H1 (cell line): ENCODE results near the gene GTF2IRD1. TPM values are rescaled to one million over a fixed set of nuclear protein-coding genes. Genes with fewer than 3 reads are reported as not detected.
A peak's percentile ranks its signal among the peaks of the same experiment; 100 is the strongest.

Experiments
- CTCF ChIA-PET: fragments of 300-600 bp; sonication (Branson Sonifier 250); formaldehyde crosslinking; loops from one replicate; lab custom pipeline; 2021; ENCODE audit not compliant: partially characterized antibody; lab: Charles Lee
- POLR2A ChIA-PET: fragments of 300-600 bp; sonication (Branson Sonifier 250); formaldehyde crosslinking; loops from one replicate; lab custom pipeline; 2021; ENCODE audit warnings: inconsistent platforms; ENCODE audit not compliant: partially characterized antibody; lab: Charles Lee
- DNase-seq, 2 experiments: peaks; one replicate each; pipeline versions ENCODE4 v3.0.0 to v3.0.0-alpha.2; 2010 to 2022; ENCODE audit warnings: low spot score in 2 of 2, low read depth in 1 of 2, mixed read lengths in 1 of 2
- FAIRE-seq: peaks from 2 replicates; lab custom pipeline; 2011; peaks lifted over from hg19 to GRCh38; lab: Jason Lieb, UNC
- H2AFZ ChIP-seq: 2 replicates; pipeline ENCODE4 v1.8.1; 2012; ENCODE audit warnings: low read length, inconsistent platforms
- H2AK5ac ChIP-seq: 2 replicates; pipeline ENCODE4 v1.6.1; 2013; ENCODE audit warnings: low read depth, low read length
- H2BK120ac ChIP-seq: replicated peaks from 2 replicates; pipeline ENCODE3; 2013; ENCODE audit warnings: low read depth, low read length, inconsistent platforms
- H2BK12ac ChIP-seq: 2 replicates; pipeline ENCODE4 v1.6.1; 2013; ENCODE audit warnings: low read depth, low read length
- H2BK15ac ChIP-seq: 2 replicates; pipeline ENCODE4 v1.6.1; 2013; ENCODE audit warnings: low read length
- H2BK20ac ChIP-seq: 2 replicates; pipeline ENCODE4 v1.6.1; 2013; ENCODE audit warnings: low read length
- H2BK5ac ChIP-seq: 2 replicates; pipeline ENCODE4 v1.6.1; 2013; ENCODE audit warnings: low read depth, low read length
- H3K14ac ChIP-seq: 2 replicates; pipeline ENCODE4 v1.6.1; 2013; ENCODE audit warnings: inconsistent platforms; ENCODE audit not compliant: insufficient read length
- H3K18ac ChIP-seq: 2 replicates; pipeline ENCODE4 v1.6.1; 2013; ENCODE audit warnings: low read length; ENCODE audit errors: extremely low read depth
- H3K23ac ChIP-seq: 2 replicates; pipeline ENCODE4 v1.6.1; 2013; ENCODE audit warnings: inconsistent platforms; ENCODE audit not compliant: insufficient read length
- H3K23me2 ChIP-seq: 2 replicates; pipeline ENCODE4 v1.6.1; 2013; ENCODE audit warnings: low read depth, low read length
- H3K27ac ChIP-seq: 2 replicates; pipeline ENCODE4 v1.6.1; 2011; ENCODE audit warnings: low read depth, low read length, inconsistent platforms
- H3K27me3 ChIP-seq, 4 experiments: replicated peaks in 1 of 4; 1 replicate in 1 of 4; 2 replicates in 3 of 4; pipeline versions ENCODE4 v1.6.1 to v1.8.1; 2011 to 2013; ENCODE audit warnings: low read length in 3 of 4, mild to moderate bottlenecking in 3 of 4, inconsistent platforms in 2 of 4, mixed read lengths in 2 of 4, moderate library complexity in 1 of 4; ENCODE audit not compliant: control insufficient read depth in 3 of 4, insufficient read depth in 3 of 4; ENCODE audit errors: extremely low read depth in 1 of 4
- H3K36me3 ChIP-seq, 4 experiments: 2 replicates each; pipeline versions ENCODE4 v1.6.1 to v1.8.1; 2011 to 2013; ENCODE audit warnings: mild to moderate bottlenecking in 4 of 4, low read length in 3 of 4, moderate library complexity in 2 of 4, control low read depth in 1 of 4, inconsistent platforms in 1 of 4; ENCODE audit not compliant: insufficient read depth in 4 of 4, control insufficient read depth in 2 of 4
- H3K4ac ChIP-seq: replicated peaks from 2 replicates; pipeline ENCODE3; 2013; ENCODE audit warnings: low read length, low read depth, mixed read lengths, inconsistent platforms; ENCODE audit not compliant: insufficient read length
- H3K4me1 ChIP-seq, 4 experiments: replicated peaks in 1 of 4; 1 replicate in 1 of 4; 2 replicates in 3 of 4; pipeline versions ENCODE4 v1.6.1 to v1.8.1; 2011 to 2013; ENCODE audit warnings: low read length in 3 of 4, inconsistent platforms in 2 of 4, mixed read lengths in 1 of 4; ENCODE audit not compliant: insufficient read depth in 4 of 4, control insufficient read depth in 3 of 4
- H3K4me2 ChIP-seq, 2 experiments: 2 replicates each; pipeline versions ENCODE4 v1.6.1 to v1.8.1; 2011 to 2013; ENCODE audit warnings: low read depth in 2 of 2, low read length in 2 of 2, control low read depth in 1 of 2, inconsistent platforms in 1 of 2, mild to moderate bottlenecking in 1 of 2; ENCODE audit not compliant: insufficient read depth in 1 of 2
- H3K4me3 ChIP-seq, 4 experiments: fragments of 200-600, 300-600 bp in 1 of 4; sonication (generic), shearing (Covaris generic), sonication (Bioruptor Twin) in 1 of 4; 2 replicates each; pipeline versions ENCODE4 v1.5.1 to v1.8.1; 2011 to 2016; ENCODE audit warnings: low read length in 4 of 4, low read depth in 3 of 4, control low read depth in 2 of 4, inconsistent platforms in 2 of 4, mild to moderate bottlenecking in 2 of 4, mixed read lengths in 1 of 4, moderate library complexity in 1 of 4; ENCODE audit not compliant: insufficient read depth in 2 of 4; ENCODE audit errors: extremely low read depth in 1 of 4
- H3K56ac ChIP-seq: replicated peaks from 2 replicates; pipeline ENCODE3; 2013; ENCODE audit warnings: low read depth, mild to moderate bottlenecking, mixed read lengths, low read length, inconsistent platforms; ENCODE audit not compliant: insufficient read length
- H3K79me1 ChIP-seq: 2 replicates; pipeline ENCODE4 v1.6.1; 2013; ENCODE audit warnings: low read depth, low read length, control low read depth
- H3K79me2 ChIP-seq, 2 experiments: 2 replicates each; pipeline versions ENCODE4 v1.6.1 to v1.8.1; 2012 to 2013; ENCODE audit warnings: low read length in 2 of 2, mild to moderate bottlenecking in 2 of 2, inconsistent platforms in 1 of 2; ENCODE audit not compliant: insufficient read depth in 2 of 2, control insufficient read depth in 1 of 2
- H3K9ac ChIP-seq, 4 experiments: replicated peaks in 1 of 4; 1 replicate in 1 of 4; 2 replicates in 3 of 4; pipeline versions ENCODE4 v1.6.1 to v1.8.1; 2011 to 2013; ENCODE audit warnings: low read depth in 3 of 4, low read length in 3 of 4, control low read depth in 2 of 4, mild to moderate bottlenecking in 2 of 4, moderate library complexity in 2 of 4, inconsistent platforms in 1 of 4; ENCODE audit errors: extremely low read depth in 1 of 4
- H3K9me3 ChIP-seq, 2 experiments: 2 replicates each; pipeline versions ENCODE4 v1.6.1 to v1.8.1; 2012 to 2013; ENCODE audit warnings: mild to moderate bottlenecking in 2 of 2, moderate library complexity in 2 of 2, control low read depth in 1 of 2, inconsistent platforms in 1 of 2, low read depth in 1 of 2, low read length in 1 of 2, mixed read lengths in 1 of 2; ENCODE audit not compliant: insufficient read depth in 2 of 2
- H4K20me1 ChIP-seq, 2 experiments: replicated peaks in 1 of 2; 2 replicates each; pipeline versions ENCODE3 to v1.8.1; 2011 to 2013; ENCODE audit warnings: inconsistent platforms in 2 of 2, low read length in 2 of 2, mild to moderate bottlenecking in 1 of 2; ENCODE audit not compliant: insufficient read depth in 2 of 2, control insufficient read depth in 1 of 2
- H4K5ac ChIP-seq: 2 replicates; pipeline ENCODE4 v1.6.1; 2013; ENCODE audit warnings: low read length, low read depth, mixed read lengths, inconsistent platforms; ENCODE audit not compliant: insufficient read length
- H4K8ac ChIP-seq: 2 replicates; pipeline ENCODE4 v1.8.0; 2013; ENCODE audit warnings: mild to moderate bottlenecking, moderate library complexity, low read length, inconsistent platforms; ENCODE audit not compliant: insufficient read depth; ENCODE audit errors: extremely low read depth
- H4K91ac ChIP-seq: replicated peaks from 2 replicates; pipeline ENCODE3; 2013; ENCODE audit warnings: low read length, mixed read lengths, inconsistent platforms; ENCODE audit not compliant: insufficient read length
- CBX5 ChIP-seq: fragments of 300-800, 300-1000 bp; sonication (generic); IDR thresholded peaks from 2 replicates; pipeline ENCODE4 v1.7.1; 2016; ENCODE audit warnings: antibody characterized with exemption, low read length, low read depth
- EP300 ChIP-seq, 2 experiments: IDR thresholded peaks; 1 replicate in 1 of 2; 2 replicates in 1 of 2; pipeline ENCODE4 v1.6.1; 2011 to 2012; ENCODE audit warnings: low read depth in 2 of 2, low read length in 2 of 2, mild to moderate bottlenecking in 2 of 2, borderline replicate concordance in 1 of 2, inconsistent platforms in 1 of 2, moderate library complexity in 1 of 2
- GABPA ChIP-seq: IDR thresholded peaks from 2 replicates; pipeline ENCODE4 v1.6.1; 2011; ENCODE audit warnings: mild to moderate bottlenecking, low read length, moderate library complexity, borderline replicate concordance; ENCODE audit not compliant: insufficient read depth
- KDM1A ChIP-seq: fragments of 200-600, 300-600 bp; sonication (generic); IDR thresholded peaks from 2 replicates; pipeline ENCODE4 v1.7.1; 2016; ENCODE audit warnings: mild to moderate bottlenecking, low read length, borderline replicate concordance
- MAX ChIP-seq: IDR thresholded peaks from 2 replicates; pipeline ENCODE4 v1.6.1; 2012; ENCODE audit warnings: inconsistent platforms
- POLR2AphosphoS5 ChIP-seq: IDR thresholded peaks from 2 replicates; pipeline ENCODE4 v1.6.1; 2011; ENCODE audit warnings: low read depth, low read length
- POU5F1 ChIP-seq: IDR thresholded peaks from 2 replicates; pipeline ENCODE4 v1.6.1; 2011; ENCODE audit warnings: low read depth, mild to moderate bottlenecking, low read length, moderate library complexity
- RFX5 ChIP-seq: IDR thresholded peaks from 2 replicates; pipeline ENCODE4 v1.6.1; 2011; ENCODE audit warnings: low read depth, low read length, improper control_type of control experiment, borderline replicate concordance
- RNF2 ChIP-seq: fragments of 200-900, 300-1000 bp; sonication (generic); IDR thresholded peaks from 2 replicates; pipeline ENCODE4 v1.7.1; 2016; ENCODE audit warnings: borderline replicate concordance, low read depth, mild to moderate bottlenecking, antibody characterized with exemption, low read length; ENCODE audit not compliant: poor library complexity, severe bottlenecking; ENCODE audit errors: missing control alignments
- SIRT6 ChIP-seq: IDR thresholded peaks from one replicate; pipeline ENCODE4 v1.7.1; 2012; ENCODE audit warnings: low read length, inconsistent platforms
- TAF1 ChIP-seq: IDR thresholded peaks from 2 replicates; pipeline ENCODE4 v1.6.1; 2011; ENCODE audit warnings: mild to moderate bottlenecking, low read depth, low read length
- TAF7 ChIP-seq: optimal IDR thresholded peaks from 2 replicates; pipeline ENCODE3; 2011; ENCODE audit warnings: low read depth, mild to moderate bottlenecking, inconsistent platforms, low read length, moderate library complexity, borderline replicate concordance
- ZNF274 ChIP-seq: IDR thresholded peaks from 2 replicates; pipeline ENCODE4 v1.7.0; 2012; ENCODE audit warnings: low read length, borderline replicate concordance; ENCODE audit errors: extremely low read depth
- WGBS, 2 experiments: shearing (Covaris generic) in 1 of 2; methylation state at CpG; one replicate each; pipeline versions ENCODE4 v1.1.6 to v1.1.7; 2013 to 2015; ENCODE audit warnings: low lambda C conversion rate in 2 of 2, mixed read lengths in 2 of 2, inconsistent platforms in 1 of 2, low coverage in 1 of 2, missing lambda C conversion rate in 1 of 2; ENCODE audit not compliant: insufficient replicate concordance in 2 of 2, insufficient coverage in 1 of 2, insufficient read length in 1 of 2; ENCODE audit errors: extremely low coverage in 1 of 2, missing lambda C conversion rate in 1 of 2; 5-methylcytosine and 5-hydroxymethylcytosine counted together
- polyA plus RNA-seq, 7 experiments: library from polyadenylated mRNA; depleted of rRNA in 3 of 7; stranded (reverse) in 5 of 7; unstranded in 2 of 7; fragments of >200 nt in 5 of 7; fragments of 200-250 nt in 2 of 7; gene quantifications; 1 replicate in 5 of 7; 2 replicates in 1 of 7; 4 replicates in 1 of 7; pipeline versions ENCODE4 v1.2.1 to v1.2.3, GENCODE V29; 2011 to 2013; ENCODE audit warnings: missing spikeins in 2 of 7, mixed read lengths in 2 of 7
- total RNA-seq: library from RNA; stranded (reverse); fragmentation: NEBNext Ultra II Directional; extraction: Animal tissue kit (Norgen Biotek cat#: 25700); gene quantifications from 2 replicates; pipeline ENCODE4 v1.2.1, GENCODE V29; 2021

GTF2IRD1 gene
- total and polyA plus RNA-seq, 2 of the 8 experiments (the other 6 are each of a cell fraction or from before 2014, with no cell fraction given): 27.4 to 45.4 TPM

GRCh38 chr7:74527842-74528241 lies 74.1 kb downstream of the GTF2IRD1 start:
- no peak overlapping the region for H3K4me2 ChIP-seq
- DNase-seq (no peak), FAIRE-seq (no peak)
- no peak overlapping the region for H3K14ac ChIP-seq
- no peak overlapping the region for H2AFZ ChIP-seq
- no peak overlapping the region for H3K4ac ChIP-seq
- no peak overlapping the region for H2BK5ac ChIP-seq
- H3K18ac ChIP-seq: no peak overlapping the region
- no peaks in the 10 kb centered on the region for H3K79me1 ChIP-seq
- no peaks in the 10 kb centered on the region for H3K79me2 ChIP-seq
- H3K56ac ChIP-seq: peak overlapping the region; percentile 30
- no peak overlapping the region for H3K27ac ChIP-seq
- no peak overlapping the region for H4K8ac ChIP-seq
- ChIA-PET POLR2A (interaction anchor here (1.3 kb wide), 1 partner anchor 16 kb away, joined by 3 read pairs; no protein-coding TSS in a partner anchor), CTCF (interaction anchor here (1.2 to 2.7 kb wide), 6 partner anchors 9 to 127 kb away, joined by 3 to 9 read pairs (median 4); no protein-coding TSS in a partner anchor)
- no peaks in the 10 kb centered on the region for H3K9me3 ChIP-seq
- no peaks in the 10 kb centered on the region for H3K27me3 ChIP-seq
- H3K23ac ChIP-seq: no peak overlapping the region
- H2BK20ac ChIP-seq: no peak overlapping the region
- H3K9ac ChIP-seq: no peak overlapping the region
- H2BK15ac ChIP-seq: no peak overlapping the region
- no peak overlapping the region for H4K91ac ChIP-seq
- no peak overlapping the region for H2BK120ac ChIP-seq
- H2AK5ac ChIP-seq: no peak overlapping the region
- no peak overlapping the region for H3K4me3 ChIP-seq
- no peak overlapping the region for H4K5ac ChIP-seq
- peaks cover 3% of the 10 kb centered on the region; the same call in 1 of the 2 replicates for H3K23me2 ChIP-seq
- peaks cover 2 to 3% of the 10 kb centered on the region in 2 experiments for H4K20me1 ChIP-seq
- 93% methylated on average over 7 of the region's 7 CpGs; no CpG with 5 or more reads in 1 of the 2 experiments for WGBS, 2 experiments
- TF ChIP-seq RFX5: no peak
- TF ChIP-seq MAX: no peak
- no peak for TF ChIP-seq CBX5
- TF ChIP-seq POLR2AphosphoS5: no peak
- TF ChIP-seq KDM1A: no peak
- TF ChIP-seq RNF2: no peak
- TF ChIP-seq ZNF274: no peak
- TF ChIP-seq TAF7: no peak
- TF ChIP-seq TAF1: no peak
- TF ChIP-seq EP300 (IDR thresholded peaks at IDR 0.05; ENCODE audit: borderline replicate concordance in 1 of 2, low read depth in 2 of 2, low read length in 2 of 2): no peak
- TF ChIP-seq GABPA: no peak
- no peak for TF ChIP-seq POU5F1
- TF ChIP-seq SIRT6: no peak
- H3K36me3 ChIP-seq: peaks cover 0 to 29% (median 13%) of the 10 kb centered on the region in 4 experiments
- H2BK12ac ChIP-seq: no peak overlapping the region
- peaks cover 0 to 11% (median 3%) of the 10 kb centered on the region in 4 experiments; a peak in 3 of 7 replicates for H3K4me1 ChIP-seq
